DND-41 (cell line): ENCODE data around the gene ZRANB3.

Source experiments
- CTCF ChIP-seq: IDR thresholded peaks from 2 replicates; pipeline ENCODE4 v1.5.1; 2012; ENCODE audit warnings: borderline replicate concordance, low read length, moderate library complexity, mild to moderate bottlenecking; ENCODE audit not compliant: poor library complexity, severe bottlenecking; ENCODE audit errors: extremely low read depth
- EZH2 ChIP-seq: IDR thresholded peaks from 3 replicates; pipeline ENCODE4 v1.6.1; 2012; ENCODE audit warnings: borderline replicate concordance, low read depth, mild to moderate bottlenecking, moderate library complexity, low read length, inconsistent platforms; ENCODE audit not compliant: severe bottlenecking

- TF ChIP-seq CTCF (no peak), EZH2 (no peak)
Observed at GRCh38 chr2:135454608-135455007, 76.4 kb downstream of the ZRANB3 start.
